Endothelial cell of umbilical vein (primary cell): ENCODE measurements around the gene GABRR3. TPM values are rescaled to one million over a fixed set of nuclear protein-coding genes. Genes with fewer than 3 reads are reported as not detected.

Experiments
- BruUV-seq: library from RNA; stranded (reverse); fragments of 400-500 nt; replicated peaks from 2 replicates; lab custom pipeline; 2021; lab: Mats Ljungman, UMichigan
- CTCF ChIA-PET: fragments of 300-600, 350-600 bp; sonication (Branson Sonifier 250); formaldehyde crosslinking; loops from one replicate; lab custom pipeline; 2021; ENCODE audit warnings: antibody characterized with exemption, inconsistent platforms; lab: Charles Lee
- POLR2A ChIA-PET: fragments of 300-600, 350-600 bp; sonication (Branson Sonifier 250); formaldehyde crosslinking; loops from one replicate; lab custom pipeline; 2021; ENCODE audit warnings: antibody characterized with exemption, inconsistent platforms; lab: Charles Lee
- DNase-seq: peaks from one replicate; pipeline ENCODE4 v3.0.0-alpha.2; 2011; ENCODE audit warnings: low read depth, low spot score
- FAIRE-seq: peaks from 2 replicates; lab custom pipeline; 2011; peaks lifted over from hg19 to GRCh38; lab: Jason Lieb, UNC
- H2AFZ ChIP-seq: 2 replicates; pipeline ENCODE4 v1.6.0; 2012; ENCODE audit warnings: low read depth, low read length, control low read depth, inconsistent platforms
- H3K27ac ChIP-seq: 2 replicates; pipeline ENCODE4 v1.5.1; 2011; ENCODE audit warnings: low read depth, mild to moderate bottlenecking, control low read depth, low read length, moderate library complexity; ENCODE audit not compliant: insufficient read depth
- H3K27me3 ChIP-seq, 2 experiments: 2 replicates each; pipeline versions ENCODE4 v1.6.0 to v1.6.1; 2011; ENCODE audit warnings: low read length in 2 of 2, mixed read lengths in 1 of 2; ENCODE audit not compliant: control insufficient read depth in 2 of 2, insufficient read depth in 2 of 2
- H3K36me3 ChIP-seq, 2 experiments: 2 replicates in 1 of 2; 3 replicates in 1 of 2; pipeline ENCODE4 v1.5.1; 2011; ENCODE audit warnings: low read length in 2 of 2, mild to moderate bottlenecking in 1 of 2, moderate library complexity in 1 of 2; ENCODE audit not compliant: control insufficient read depth in 2 of 2, insufficient read depth in 2 of 2; ENCODE audit errors: extremely low read depth in 1 of 2
- H3K4me1 ChIP-seq: 3 replicates; pipeline ENCODE4 v1.5.1; 2011; ENCODE audit warnings: mild to moderate bottlenecking, low read length; ENCODE audit not compliant: control insufficient read depth, insufficient read depth; ENCODE audit errors: extremely low read depth
- H3K4me2 ChIP-seq: 2 replicates; pipeline ENCODE4 v1.6.1; 2011; ENCODE audit warnings: low read length, control low read depth, mixed read lengths; ENCODE audit not compliant: insufficient read depth
- H3K4me3 ChIP-seq, 3 experiments: fragments of 200-600 bp in 1 of 3; sonication (generic), shearing (Covaris generic) in 1 of 3; replicated peaks in 1 of 3; 2 replicates each; pipeline ENCODE4 v1.5.1; 2011 to 2016; ENCODE audit warnings: control low read depth in 3 of 3, low read length in 3 of 3, mild to moderate bottlenecking in 2 of 3, inconsistent platforms in 1 of 3, low read depth in 1 of 3, moderate library complexity in 1 of 3; ENCODE audit not compliant: insufficient read depth in 1 of 3
- H3K79me2 ChIP-seq: 2 replicates; pipeline ENCODE4 v1.6.0; 2012; ENCODE audit warnings: low read length, inconsistent platforms; ENCODE audit not compliant: control insufficient read depth, insufficient read depth
- H3K9ac ChIP-seq: replicated peaks from 2 replicates; pipeline ENCODE3; 2011; ENCODE audit warnings: low read length, control low read depth; ENCODE audit not compliant: insufficient read depth; ENCODE audit errors: extremely low read depth
- H3K9me1 ChIP-seq: replicated peaks from 3 replicates; pipeline ENCODE4 v1.6.0; 2011; ENCODE audit warnings: mild to moderate bottlenecking, low read length; ENCODE audit not compliant: control insufficient read depth, insufficient read depth; ENCODE audit errors: extremely low read depth
- H3K9me3 ChIP-seq: replicated peaks from 2 replicates; pipeline ENCODE4 v1.5.1; 2012; ENCODE audit warnings: low read length, inconsistent platforms; ENCODE audit not compliant: control insufficient read depth, insufficient read depth
- H4K20me1 ChIP-seq: replicated peaks from 2 replicates; pipeline ENCODE3; 2011; ENCODE audit warnings: mild to moderate bottlenecking, low read length; ENCODE audit not compliant: control insufficient read depth, insufficient read depth; ENCODE audit errors: extremely low read depth
- FOS ChIP-seq: IDR thresholded peaks from 2 replicates; pipeline ENCODE4 v1.6.1; 2011; ENCODE audit warnings: mild to moderate bottlenecking, low read length, moderate library complexity, borderline replicate concordance; ENCODE audit not compliant: insufficient read depth
- GATA2 ChIP-seq: IDR thresholded peaks from 2 replicates; pipeline ENCODE4 v1.7.0; 2011; ENCODE audit warnings: low read depth, mild to moderate bottlenecking, moderate library complexity, mixed read lengths, low read length; ENCODE audit not compliant: insufficient read length, insufficient read depth
- JUN ChIP-seq: IDR thresholded peaks from 2 replicates; pipeline ENCODE4 v1.6.1; 2011; ENCODE audit warnings: borderline replicate concordance, low read depth; ENCODE audit not compliant: insufficient read length, insufficient read depth
- MAX ChIP-seq: IDR thresholded peaks from 2 replicates; pipeline ENCODE4 v1.6.1; 2011; ENCODE audit not compliant: insufficient read depth, insufficient read length
- POLR2AphosphoS5 ChIP-seq: IDR thresholded peaks from 2 replicates; pipeline ENCODE4 v1.6.1; 2012; ENCODE audit warnings: low read depth, mild to moderate bottlenecking, control low read depth, low read length, moderate library complexity; ENCODE audit not compliant: insufficient read depth
- dilution Hi-C: fragments of 300-500 bp; cut with MboI; formaldehyde crosslinking; loops from one replicate; pipeline ENCODE4 v1.15.0; 2019; ENCODE audit warnings: low sequenced_read_pairs; ENCODE audit not compliant: extremely low pct_ligation_motif_present
- intact Hi-C: fragments of 100-400 bp; cut with micrococcal nuclease; formaldehyde crosslinking; loops from one replicate; pipeline ENCODE4 v1.10.0; 2022
- polyA plus RNA-seq, 4 experiments: library from polyadenylated mRNA; depleted of rRNA in 3 of 4; stranded (reverse) in 3 of 4; unstranded in 1 of 4; fragments of >200 nt; gene quantifications; 2 replicates each; pipeline versions ENCODE4 v1.2.1 to v1.2.3, GENCODE V29; 2011 to 2012; ENCODE audit warnings: missing spikeins in 1 of 4
- total RNA-seq: library from RNA; stranded (reverse); gene quantifications from 2 replicates; pipeline ENCODE4 v1.2.3, GENCODE V29; 2021
- TF ChIP-seq, protein P1 (sequence below), 2 donors: IDR thresholded peaks; 1 replicate in 1 of 2; 2 replicates in 1 of 2; pipeline ENCODE4 v1.5.1; 2011; ENCODE audit warnings: low read length in 2 of 2, mild to moderate bottlenecking in 2 of 2, moderate library complexity in 2 of 2, control low read depth in 1 of 2, inconsistent platforms in 1 of 2, low read depth in 1 of 2; ENCODE audit not compliant: insufficient read depth in 1 of 2; ENCODE audit errors: extremely low read depth in 1 of 2

Gene GABRR3
- total and polyA plus RNA-seq, 2 donors (not counting 3 experiments of a cell fraction or from before 2014, with no cell fraction given) = not detected

- TF ChIP-seq GATA2 = no peak
- no peak for TF ChIP-seq POLR2AphosphoS5
- TF ChIP-seq, protein P1, sequence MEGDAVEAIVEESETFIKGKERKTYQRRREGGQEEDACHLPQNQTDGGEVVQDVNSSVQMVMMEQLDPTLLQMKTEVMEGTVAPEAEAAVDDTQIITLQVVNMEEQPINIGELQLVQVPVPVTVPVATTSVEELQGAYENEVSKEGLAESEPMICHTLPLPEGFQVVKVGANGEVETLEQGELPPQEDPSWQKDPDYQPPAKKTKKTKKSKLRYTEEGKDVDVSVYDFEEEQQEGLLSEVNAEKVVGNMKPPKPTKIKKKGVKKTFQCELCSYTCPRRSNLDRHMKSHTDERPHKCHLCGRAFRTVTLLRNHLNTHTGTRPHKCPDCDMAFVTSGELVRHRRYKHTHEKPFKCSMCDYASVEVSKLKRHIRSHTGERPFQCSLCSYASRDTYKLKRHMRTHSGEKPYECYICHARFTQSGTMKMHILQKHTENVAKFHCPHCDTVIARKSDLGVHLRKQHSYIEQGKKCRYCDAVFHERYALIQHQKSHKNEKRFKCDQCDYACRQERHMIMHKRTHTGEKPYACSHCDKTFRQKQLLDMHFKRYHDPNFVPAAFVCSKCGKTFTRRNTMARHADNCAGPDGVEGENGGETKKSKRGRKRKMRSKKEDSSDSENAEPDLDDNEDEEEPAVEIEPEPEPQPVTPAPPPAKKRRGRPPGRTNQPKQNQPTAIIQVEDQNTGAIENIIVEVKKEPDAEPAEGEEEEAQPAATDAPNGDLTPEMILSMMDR (IDR thresholded peaks at IDR 0.05; ENCODE audit: extremely low read depth in 1 of 2, insufficient read depth in 1 of 2, low read depth in 1 of 2, low read length in 2 of 2) = no peak
- no peak for TF ChIP-seq MAX
- no peak for TF ChIP-seq FOS
- TF ChIP-seq JUN = no peak
- Histone ChIP-seq H3K9me1 (no peaks in the 10 kb centered on the region), H4K20me1 (no peaks in the 10 kb centered on the region), H3K27ac (no peak overlapping the region), H2AFZ (no peak overlapping the region), H3K79me2 (no peaks in the 10 kb centered on the region), H3K4me1 (no peaks in the 10 kb centered on the region), H3K36me3 (no peaks in the 10 kb centered on the region), H3K27me3 (peaks cover 7 to 14% of the 10 kb centered on the region in 2 experiments), H3K4me2 (no peak overlapping the region), H3K9me3 (no peaks in the 10 kb centered on the region), H3K9ac (no peak overlapping the region), H3K4me3 (no peak overlapping the region)
- no TSS peak for BruUV-seq
- FAIRE-seq = no peak
- intact Hi-C loops (no loop called here), dilution Hi-C loops (no loop called here)
- ChIA-PET POLR2A (no interaction called here), CTCF (interaction anchor here (0.6 to 2.0 kb wide), 7 partner anchors 12 to 307 kb away, joined by 3 to 6 read pairs (median 4); no protein-coding TSS in a partner anchor)
- DNase-seq = no peak
Observed at GRCh38 chr3:98026425-98027084, 8.6 kb downstream of the GABRR3 start.
